ENCODE data around the gene FAM229B. TPM values are rescaled to one million over a fixed set of nuclear protein-coding genes. Genes with fewer than 3 reads are reported as not detected.

FAM229B gene
- total RNA-seq, 1 experiment from 2014 or later = 20.0 TPM

DNA sequence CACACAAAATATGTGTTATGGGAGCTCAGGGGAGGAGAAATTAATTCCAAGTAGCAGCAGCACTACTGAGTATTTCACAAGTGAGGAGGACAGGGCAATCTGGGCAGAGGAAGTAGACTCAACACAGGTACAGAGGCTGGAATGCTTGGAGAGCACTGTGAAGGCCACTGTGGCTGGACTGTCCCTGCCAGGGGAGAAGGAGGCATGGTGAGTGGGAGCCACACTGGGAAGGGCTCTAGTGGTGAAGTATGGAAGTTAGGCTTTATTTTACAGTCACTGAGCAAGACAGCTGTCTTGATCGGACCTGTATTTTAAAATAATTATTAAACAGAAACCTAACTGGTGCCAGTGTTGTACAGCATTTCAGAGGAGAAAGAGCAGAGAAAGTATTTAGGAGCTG is 28.8 kb downstream of the FAM229B start:
- DNase-seq (ENCODE audit: low spot score) (peak; percentile 17), ATAC-seq (peak; percentile 91)
- Mint-ChIP-seq H3K9me3 (no peaks in the 10 kb centered on the region), H3K4me3 (no peak overlapping the region), H3K27me3 (ENCODE audit: low read depth) (no peaks in the 10 kb centered on the region), H3K27ac (no peak overlapping the region), H3K36me3 (no peaks in the 10 kb centered on the region), H3K4me1 (no peaks in the 10 kb centered on the region)
- TF ChIP-seq PRRX2 (CRISPR knock-in tag; IDR thresholded peaks at IDR 0.05) (no peak), EMX1 (CRISPR knock-in tag; IDR thresholded peaks at IDR 0.05) (no peak), FOXP1 (CRISPR knock-in tag; IDR thresholded peaks at IDR 0.05; ENCODE audit: borderline replicate concordance) (no peak), ELF4 (CRISPR knock-in tag; IDR thresholded peaks at IDR 0.05; ENCODE audit: low read depth) (no peak), TCF7 (CRISPR knock-in tag; IDR thresholded peaks at IDR 0.05; ENCODE audit: low read depth) (no peak), TP53 (CRISPR knock-in tag; IDR thresholded peaks at IDR 0.05) (no peak), NFE2L1 (CRISPR knock-in tag; IDR thresholded peaks at IDR 0.05) (no peak), CREB1 (CRISPR knock-in tag; IDR thresholded peaks at IDR 0.05) (no peak), FOXJ3 (CRISPR knock-in tag; IDR thresholded peaks at IDR 0.05; ENCODE audit: borderline replicate concordance) (no peak), JUN (CRISPR knock-in tag; IDR thresholded peaks at IDR 0.05) (no peak)
- TF ChIP-seq, protein P1, sequence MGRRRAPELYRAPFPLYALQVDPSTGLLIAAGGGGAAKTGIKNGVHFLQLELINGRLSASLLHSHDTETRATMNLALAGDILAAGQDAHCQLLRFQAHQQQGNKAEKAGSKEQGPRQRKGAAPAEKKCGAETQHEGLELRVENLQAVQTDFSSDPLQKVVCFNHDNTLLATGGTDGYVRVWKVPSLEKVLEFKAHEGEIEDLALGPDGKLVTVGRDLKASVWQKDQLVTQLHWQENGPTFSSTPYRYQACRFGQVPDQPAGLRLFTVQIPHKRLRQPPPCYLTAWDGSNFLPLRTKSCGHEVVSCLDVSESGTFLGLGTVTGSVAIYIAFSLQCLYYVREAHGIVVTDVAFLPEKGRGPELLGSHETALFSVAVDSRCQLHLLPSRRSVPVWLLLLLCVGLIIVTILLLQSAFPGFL (CRISPR knock-in tag; IDR thresholded peaks at IDR 0.05; ENCODE audit: borderline replicate concordance) = no peak
- TF ChIP-seq, protein P2, sequence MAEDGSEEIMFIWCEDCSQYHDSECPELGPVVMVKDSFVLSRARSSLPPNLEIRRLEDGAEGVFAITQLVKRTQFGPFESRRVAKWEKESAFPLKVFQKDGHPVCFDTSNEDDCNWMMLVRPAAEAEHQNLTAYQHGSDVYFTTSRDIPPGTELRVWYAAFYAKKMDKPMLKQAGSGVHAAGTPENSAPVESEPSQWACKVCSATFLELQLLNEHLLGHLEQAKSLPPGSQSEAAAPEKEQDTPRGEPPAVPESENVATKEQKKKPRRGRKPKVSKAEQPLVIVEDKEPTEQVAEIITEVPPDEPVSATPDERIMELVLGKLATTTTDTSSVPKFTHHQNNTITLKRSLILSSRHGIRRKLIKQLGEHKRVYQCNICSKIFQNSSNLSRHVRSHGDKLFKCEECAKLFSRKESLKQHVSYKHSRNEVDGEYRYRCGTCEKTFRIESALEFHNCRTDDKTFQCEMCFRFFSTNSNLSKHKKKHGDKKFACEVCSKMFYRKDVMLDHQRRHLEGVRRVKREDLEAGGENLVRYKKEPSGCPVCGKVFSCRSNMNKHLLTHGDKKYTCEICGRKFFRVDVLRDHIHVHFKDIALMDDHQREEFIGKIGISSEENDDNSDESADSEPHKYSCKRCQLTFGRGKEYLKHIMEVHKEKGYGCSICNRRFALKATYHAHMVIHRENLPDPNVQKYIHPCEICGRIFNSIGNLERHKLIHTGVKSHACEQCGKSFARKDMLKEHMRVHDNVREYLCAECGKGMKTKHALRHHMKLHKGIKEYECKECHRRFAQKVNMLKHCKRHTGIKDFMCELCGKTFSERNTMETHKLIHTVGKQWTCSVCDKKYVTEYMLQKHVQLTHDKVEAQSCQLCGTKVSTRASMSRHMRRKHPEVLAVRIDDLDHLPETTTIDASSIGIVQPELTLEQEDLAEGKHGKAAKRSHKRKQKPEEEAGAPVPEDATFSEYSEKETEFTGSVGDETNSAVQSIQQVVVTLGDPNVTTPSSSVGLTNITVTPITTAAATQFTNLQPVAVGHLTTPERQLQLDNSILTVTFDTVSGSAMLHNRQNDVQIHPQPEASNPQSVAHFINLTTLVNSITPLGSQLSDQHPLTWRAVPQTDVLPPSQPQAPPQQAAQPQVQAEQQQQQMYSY (CRISPR knock-in tag; IDR thresholded peaks at IDR 0.05) = no peak
- TF ChIP-seq, protein P3, sequence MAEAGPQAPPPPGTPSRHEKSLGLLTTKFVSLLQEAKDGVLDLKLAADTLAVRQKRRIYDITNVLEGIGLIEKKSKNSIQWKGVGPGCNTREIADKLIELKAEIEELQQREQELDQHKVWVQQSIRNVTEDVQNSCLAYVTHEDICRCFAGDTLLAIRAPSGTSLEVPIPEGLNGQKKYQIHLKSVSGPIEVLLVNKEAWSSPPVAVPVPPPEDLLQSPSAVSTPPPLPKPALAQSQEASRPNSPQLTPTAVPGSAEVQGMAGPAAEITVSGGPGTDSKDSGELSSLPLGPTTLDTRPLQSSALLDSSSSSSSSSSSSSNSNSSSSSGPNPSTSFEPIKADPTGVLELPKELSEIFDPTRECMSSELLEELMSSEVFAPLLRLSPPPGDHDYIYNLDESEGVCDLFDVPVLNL (CRISPR knock-in tag; IDR thresholded peaks at IDR 0.05; ENCODE audit: borderline replicate concordance, low read depth) = no peak
- TF ChIP-seq, protein P4, sequence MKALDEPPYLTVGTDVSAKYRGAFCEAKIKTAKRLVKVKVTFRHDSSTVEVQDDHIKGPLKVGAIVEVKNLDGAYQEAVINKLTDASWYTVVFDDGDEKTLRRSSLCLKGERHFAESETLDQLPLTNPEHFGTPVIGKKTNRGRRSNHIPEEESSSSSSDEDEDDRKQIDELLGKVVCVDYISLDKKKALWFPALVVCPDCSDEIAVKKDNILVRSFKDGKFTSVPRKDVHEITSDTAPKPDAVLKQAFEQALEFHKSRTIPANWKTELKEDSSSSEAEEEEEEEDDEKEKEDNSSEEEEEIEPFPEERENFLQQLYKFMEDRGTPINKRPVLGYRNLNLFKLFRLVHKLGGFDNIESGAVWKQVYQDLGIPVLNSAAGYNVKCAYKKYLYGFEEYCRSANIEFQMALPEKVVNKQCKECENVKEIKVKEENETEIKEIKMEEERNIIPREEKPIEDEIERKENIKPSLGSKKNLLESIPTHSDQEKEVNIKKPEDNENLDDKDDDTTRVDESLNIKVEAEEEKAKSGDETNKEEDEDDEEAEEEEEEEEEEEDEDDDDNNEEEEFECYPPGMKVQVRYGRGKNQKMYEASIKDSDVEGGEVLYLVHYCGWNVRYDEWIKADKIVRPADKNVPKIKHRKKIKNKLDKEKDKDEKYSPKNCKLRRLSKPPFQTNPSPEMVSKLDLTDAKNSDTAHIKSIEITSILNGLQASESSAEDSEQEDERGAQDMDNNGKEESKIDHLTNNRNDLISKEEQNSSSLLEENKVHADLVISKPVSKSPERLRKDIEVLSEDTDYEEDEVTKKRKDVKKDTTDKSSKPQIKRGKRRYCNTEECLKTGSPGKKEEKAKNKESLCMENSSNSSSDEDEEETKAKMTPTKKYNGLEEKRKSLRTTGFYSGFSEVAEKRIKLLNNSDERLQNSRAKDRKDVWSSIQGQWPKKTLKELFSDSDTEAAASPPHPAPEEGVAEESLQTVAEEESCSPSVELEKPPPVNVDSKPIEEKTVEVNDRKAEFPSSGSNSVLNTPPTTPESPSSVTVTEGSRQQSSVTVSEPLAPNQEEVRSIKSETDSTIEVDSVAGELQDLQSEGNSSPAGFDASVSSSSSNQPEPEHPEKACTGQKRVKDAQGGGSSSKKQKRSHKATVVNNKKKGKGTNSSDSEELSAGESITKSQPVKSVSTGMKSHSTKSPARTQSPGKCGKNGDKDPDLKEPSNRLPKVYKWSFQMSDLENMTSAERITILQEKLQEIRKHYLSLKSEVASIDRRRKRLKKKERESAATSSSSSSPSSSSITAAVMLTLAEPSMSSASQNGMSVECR (CRISPR knock-in tag; IDR thresholded peaks at IDR 0.05; ENCODE audit: borderline replicate concordance) = no peak
- TF ChIP-seq, protein P5, sequence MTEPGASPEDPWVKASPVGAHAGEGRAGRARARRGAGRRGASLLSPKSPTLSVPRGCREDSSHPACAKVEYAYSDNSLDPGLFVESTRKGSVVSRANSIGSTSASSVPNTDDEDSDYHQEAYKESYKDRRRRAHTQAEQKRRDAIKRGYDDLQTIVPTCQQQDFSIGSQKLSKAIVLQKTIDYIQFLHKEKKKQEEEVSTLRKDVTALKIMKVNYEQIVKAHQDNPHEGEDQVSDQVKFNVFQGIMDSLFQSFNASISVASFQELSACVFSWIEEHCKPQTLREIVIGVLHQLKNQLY (CRISPR knock-in tag; IDR thresholded peaks at IDR 0.05) = no peak
- TF ChIP-seq, protein P6, sequence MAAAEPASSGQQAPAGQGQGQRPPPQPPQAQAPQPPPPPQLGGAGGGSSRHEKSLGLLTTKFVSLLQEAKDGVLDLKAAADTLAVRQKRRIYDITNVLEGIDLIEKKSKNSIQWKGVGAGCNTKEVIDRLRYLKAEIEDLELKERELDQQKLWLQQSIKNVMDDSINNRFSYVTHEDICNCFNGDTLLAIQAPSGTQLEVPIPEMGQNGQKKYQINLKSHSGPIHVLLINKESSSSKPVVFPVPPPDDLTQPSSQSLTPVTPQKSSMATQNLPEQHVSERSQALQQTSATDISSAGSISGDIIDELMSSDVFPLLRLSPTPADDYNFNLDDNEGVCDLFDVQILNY (CRISPR knock-in tag; IDR thresholded peaks at IDR 0.05) = no peak
- TF ChIP-seq, protein P7, sequence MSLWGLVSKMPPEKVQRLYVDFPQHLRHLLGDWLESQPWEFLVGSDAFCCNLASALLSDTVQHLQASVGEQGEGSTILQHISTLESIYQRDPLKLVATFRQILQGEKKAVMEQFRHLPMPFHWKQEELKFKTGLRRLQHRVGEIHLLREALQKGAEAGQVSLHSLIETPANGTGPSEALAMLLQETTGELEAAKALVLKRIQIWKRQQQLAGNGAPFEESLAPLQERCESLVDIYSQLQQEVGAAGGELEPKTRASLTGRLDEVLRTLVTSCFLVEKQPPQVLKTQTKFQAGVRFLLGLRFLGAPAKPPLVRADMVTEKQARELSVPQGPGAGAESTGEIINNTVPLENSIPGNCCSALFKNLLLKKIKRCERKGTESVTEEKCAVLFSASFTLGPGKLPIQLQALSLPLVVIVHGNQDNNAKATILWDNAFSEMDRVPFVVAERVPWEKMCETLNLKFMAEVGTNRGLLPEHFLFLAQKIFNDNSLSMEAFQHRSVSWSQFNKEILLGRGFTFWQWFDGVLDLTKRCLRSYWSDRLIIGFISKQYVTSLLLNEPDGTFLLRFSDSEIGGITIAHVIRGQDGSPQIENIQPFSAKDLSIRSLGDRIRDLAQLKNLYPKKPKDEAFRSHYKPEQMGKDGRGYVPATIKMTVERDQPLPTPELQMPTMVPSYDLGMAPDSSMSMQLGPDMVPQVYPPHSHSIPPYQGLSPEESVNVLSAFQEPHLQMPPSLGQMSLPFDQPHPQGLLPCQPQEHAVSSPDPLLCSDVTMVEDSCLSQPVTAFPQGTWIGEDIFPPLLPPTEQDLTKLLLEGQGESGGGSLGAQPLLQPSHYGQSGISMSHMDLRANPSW (CRISPR knock-in tag; conservative IDR thresholded peaks at IDR 0.05; ENCODE audit: low read depth) = no peak
- CTCF ChIA-PET = interaction anchor here (0.8 to 1.8 kb wide), 3 partner anchors 29 to 54 kb away, joined by 3 to 5 read pairs (median 3); partner anchors contain the start of genes FAM229B and TUBE1
- POLR2A ChIA-PET = no interaction called here

Measured in WTC11 (cell line).